Keratinocyte (primary cell): ENCODE measurements around the gene CEP20. TPM values are rescaled to one million over a fixed set of nuclear protein-coding genes. Genes with fewer than 3 reads are reported as not detected.

Experiments
- DNase-seq: peaks from one replicate; pipeline ENCODE4 v3.0.0-alpha.2; 2011; ENCODE audit warnings: low read depth, missing footprints, low spot score
- FAIRE-seq: peaks from 2 replicates; lab custom pipeline; 2011; peaks lifted over from hg19 to GRCh38; lab: Jason Lieb, UNC
- H2AFZ ChIP-seq: 2 replicates; pipeline ENCODE4 v1.6.0; 2012; ENCODE audit warnings: low read length, control low read depth, inconsistent platforms; ENCODE audit not compliant: control insufficient read depth
- H3K27ac ChIP-seq: 2 replicates; pipeline ENCODE4 v1.5.1; 2011; ENCODE audit warnings: low read length; ENCODE audit not compliant: control insufficient read depth, insufficient read depth
- H3K27me3 ChIP-seq: 3 replicates; pipeline ENCODE4 v1.6.0; 2011; ENCODE audit warnings: low read length; ENCODE audit not compliant: control insufficient read depth, insufficient read depth; ENCODE audit errors: extremely low read depth
- H3K36me3 ChIP-seq, 2 experiments: 2 replicates in 1 of 2; 3 replicates in 1 of 2; pipeline ENCODE4 v1.5.1; 2011; ENCODE audit warnings: low read length in 2 of 2, mild to moderate bottlenecking in 1 of 2; ENCODE audit not compliant: control insufficient read depth in 2 of 2, insufficient read depth in 2 of 2; ENCODE audit errors: extremely low read depth in 1 of 2
- H3K4me1 ChIP-seq: 3 replicates; pipeline ENCODE4 v1.5.1; 2011; ENCODE audit warnings: low read length; ENCODE audit not compliant: control insufficient read depth, insufficient read depth; ENCODE audit errors: extremely low read depth
- H3K4me2 ChIP-seq: 3 replicates; pipeline ENCODE4 v1.6.0; 2011; ENCODE audit warnings: low read depth, low read length; ENCODE audit not compliant: control insufficient read depth, insufficient read depth; ENCODE audit errors: extremely low read depth
- H3K4me3 ChIP-seq, 3 experiments: fragments of 200-600 bp in 1 of 3; sonication (generic) in 1 of 3; 2 replicates in 2 of 3; 3 replicates in 1 of 3; pipeline ENCODE4 v1.5.1; 2011 to 2016; ENCODE audit warnings: low read length in 3 of 3, mild to moderate bottlenecking in 3 of 3, control low read depth in 2 of 3, inconsistent platforms in 1 of 3, low read depth in 1 of 3, mixed read lengths in 1 of 3, mixed run types in 1 of 3, moderate library complexity in 1 of 3; ENCODE audit not compliant: control insufficient read depth in 2 of 3, insufficient read depth in 2 of 3; ENCODE audit errors: extremely low read depth in 1 of 3
- H3K79me2 ChIP-seq: 2 replicates; pipeline ENCODE4 v1.6.0; 2012; ENCODE audit warnings: low read length; ENCODE audit not compliant: control insufficient read depth, insufficient read depth
- H3K9ac ChIP-seq: 3 replicates; pipeline ENCODE4 v1.6.0; 2011; ENCODE audit warnings: low read length; ENCODE audit not compliant: control insufficient read depth, insufficient read depth; ENCODE audit errors: extremely low read depth
- H3K9me1 ChIP-seq: 3 replicates; pipeline ENCODE4 v1.6.0; 2011; ENCODE audit warnings: low read length; ENCODE audit not compliant: control insufficient read depth, insufficient read depth; ENCODE audit errors: extremely low read depth
- H3K9me3 ChIP-seq: 2 replicates; pipeline ENCODE4 v1.5.1; 2012; ENCODE audit warnings: low read depth, low read length; ENCODE audit not compliant: control insufficient read depth
- H4K20me1 ChIP-seq: 3 replicates; pipeline ENCODE4 v1.6.0; 2011; ENCODE audit warnings: low read length; ENCODE audit not compliant: control insufficient read depth, insufficient read depth; ENCODE audit errors: extremely low read depth
- CTCF ChIP-seq, 3 experiments: IDR thresholded peaks in 1 of 3; conservative IDR thresholded peaks in 1 of 3; optimal IDR thresholded peaks in 1 of 3; 2 replicates in 2 of 3; 3 replicates in 1 of 3; pipeline versions ENCODE3 to v1.5.1; 2011; ENCODE audit warnings: low read length in 3 of 3, mild to moderate bottlenecking in 3 of 3, moderate library complexity in 2 of 3, control low read depth in 1 of 3, inconsistent platforms in 1 of 3; ENCODE audit not compliant: insufficient read depth in 2 of 3; ENCODE audit errors: extremely low read depth in 1 of 3
- EZH2 ChIP-seq: IDR thresholded peaks from one replicate; pipeline ENCODE4 v1.6.1; 2012; ENCODE audit warnings: inconsistent platforms, mild to moderate bottlenecking, low read length, moderate library complexity
- dilution Hi-C: fragments of 300-500 bp; cut with MboI; formaldehyde crosslinking; loops from one replicate; pipeline ENCODE4 v1.7.0; 2020; ENCODE audit warnings: low sequenced_read_pairs; ENCODE audit not compliant: extremely low pct_ligation_motif_present
- polyA plus RNA-seq, 5 experiments: library from polyadenylated mRNA; depleted of rRNA in 3 of 5; stranded (reverse) in 3 of 5; stranded (forward) in 1 of 5; unstranded in 1 of 5; fragments of >200 nt; gene quantifications; 1 replicate in 1 of 5; 2 replicates in 3 of 5; 3 replicates in 1 of 5; pipeline versions ENCODE4 v1.2.1 to v1.2.3, GENCODE V29; 2011 to 2012; ENCODE audit warnings: missing spikeins in 2 of 5, low read depth in 1 of 5, low replicate concordance in 1 of 5

CEP20 gene
- polyA plus RNA-seq, 1 donor (not counting 4 experiments of a cell fraction or from before 2014, with no cell fraction given): 44.1 TPM

- Histone ChIP-seq H3K4me2 (peak overlapping the region; percentile 23), H3K4me3 (no peak overlapping the region), H4K20me1 (no peaks in the 10 kb centered on the region), H2AFZ (no peak overlapping the region), H3K27me3 (no peaks in the 10 kb centered on the region), H3K9me3 (no peaks in the 10 kb centered on the region), H3K27ac (peak overlapping the region; percentile 58), H3K9me1 (no peaks in the 10 kb centered on the region), H3K9ac (no peak overlapping the region), H3K79me2 (no peaks in the 10 kb centered on the region), H3K36me3 (no peaks in the 10 kb centered on the region), H3K4me1 (peaks cover 25% of the 10 kb centered on the region)
- FAIRE-seq (no peak), DNase-seq (no peak)
- TF ChIP-seq CTCF (optimal IDR thresholded peaks at IDR 0.05 in 1 of 3, IDR thresholded peaks at IDR 0.05 in 1 of 3, conservative IDR thresholded peaks at IDR 0.05 in 1 of 3; ENCODE audit: extremely low read depth in 1 of 3, insufficient read depth in 2 of 3, low read length in 3 of 3) (no peak), EZH2 (no peak)
- dilution Hi-C loops: loop anchor here (25.0 kb wide), 1 partner anchor 93 kb away; no protein-coding TSS in a partner anchor
These were observed 6.4 kb upstream of the CEP20 start for GRCh38 chr16:15894571-15895374.

- Histone ChIP-seq H3K4me1 (peaks cover 25% of the 10 kb centered on the region), H4K20me1 (no peaks in the 10 kb centered on the region)
- FAIRE-seq: no peak
These were observed 3.1 kb upstream of the CEP20 start for GRCh38 chr16:15891508-15891907.

More at GRCh38 chr16:15891508-15891907, 3.1 kb upstream of the CEP20 start:
- Histone ChIP-seq H3K9me3 (no peaks in the 10 kb centered on the region), H3K79me2 (peaks cover 19% of the 10 kb centered on the region), H2AFZ (no peak overlapping the region), H3K9me1 (no peaks in the 10 kb centered on the region), H3K4me2 (no peak overlapping the region), H3K36me3 (no peaks in the 10 kb centered on the region), H3K4me3 (no peak overlapping the region), H3K9ac (no peak overlapping the region), H3K27me3 (no peaks in the 10 kb centered on the region), H3K27ac (no peak overlapping the region)
- dilution Hi-C loops: loop anchor here (25.0 kb wide), 1 partner anchor 96 kb away; no protein-coding TSS in a partner anchor
- TF ChIP-seq EZH2 (no peak), CTCF (optimal IDR thresholded peaks at IDR 0.05 in 1 of 3, IDR thresholded peaks at IDR 0.05 in 1 of 3, conservative IDR thresholded peaks at IDR 0.05 in 1 of 3; ENCODE audit: extremely low read depth in 1 of 3, insufficient read depth in 2 of 3, low read length in 3 of 3) (no peak)
- no peak for DNase-seq
